ENCODE data around the gene NAPSA.

NAPSA gene

DNA sequence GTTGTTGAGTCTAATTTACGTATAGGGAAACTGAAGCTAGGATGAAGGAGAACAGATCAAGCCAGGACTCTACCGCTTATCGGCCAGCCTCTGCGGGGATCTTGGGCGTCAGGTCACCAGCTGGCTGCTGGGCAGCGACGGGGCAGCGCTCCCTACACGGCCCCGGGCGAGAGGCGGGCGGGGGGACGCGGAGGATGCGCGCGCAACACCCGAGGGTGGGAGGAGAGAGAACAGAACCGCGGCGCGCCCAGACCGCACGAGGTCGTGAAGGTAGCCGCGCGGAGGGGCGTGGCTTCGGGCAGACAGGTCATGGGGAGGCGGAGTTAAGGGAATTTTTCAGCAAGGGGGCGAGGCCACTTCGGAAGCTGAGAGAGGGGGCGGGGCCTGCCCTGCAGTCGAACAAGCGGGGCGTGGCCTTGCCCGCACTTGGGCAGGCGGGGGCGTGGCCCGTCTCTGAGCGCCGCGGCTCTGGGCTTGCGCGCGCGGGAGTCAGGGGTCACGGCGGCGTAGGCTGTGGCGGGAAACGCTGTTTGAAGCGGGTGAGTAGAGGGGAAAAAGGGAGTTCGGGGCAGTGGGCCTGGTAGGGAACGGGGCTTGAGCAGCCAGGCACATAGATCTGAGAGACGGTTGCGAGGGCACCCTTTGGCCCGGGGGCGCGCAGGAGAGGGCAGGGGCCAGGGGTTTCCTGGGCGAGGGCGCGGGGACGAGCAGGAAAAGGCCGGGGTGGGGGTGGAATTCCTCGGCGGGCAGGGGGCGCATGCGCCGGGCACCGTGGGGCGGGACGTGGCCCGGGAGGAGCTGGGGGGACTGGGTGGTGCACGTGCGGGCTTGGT, 18.6 kb upstream of the NAPSA start, which contains the start of gene POLD1:
POLD1 (plus strand) TSS at position 496 of the 833 bp plus-strand sequence. CDS start 14,505 bp downstream, outside the sequence.
- peak; percentile 91 for DNase-seq

DNA sequence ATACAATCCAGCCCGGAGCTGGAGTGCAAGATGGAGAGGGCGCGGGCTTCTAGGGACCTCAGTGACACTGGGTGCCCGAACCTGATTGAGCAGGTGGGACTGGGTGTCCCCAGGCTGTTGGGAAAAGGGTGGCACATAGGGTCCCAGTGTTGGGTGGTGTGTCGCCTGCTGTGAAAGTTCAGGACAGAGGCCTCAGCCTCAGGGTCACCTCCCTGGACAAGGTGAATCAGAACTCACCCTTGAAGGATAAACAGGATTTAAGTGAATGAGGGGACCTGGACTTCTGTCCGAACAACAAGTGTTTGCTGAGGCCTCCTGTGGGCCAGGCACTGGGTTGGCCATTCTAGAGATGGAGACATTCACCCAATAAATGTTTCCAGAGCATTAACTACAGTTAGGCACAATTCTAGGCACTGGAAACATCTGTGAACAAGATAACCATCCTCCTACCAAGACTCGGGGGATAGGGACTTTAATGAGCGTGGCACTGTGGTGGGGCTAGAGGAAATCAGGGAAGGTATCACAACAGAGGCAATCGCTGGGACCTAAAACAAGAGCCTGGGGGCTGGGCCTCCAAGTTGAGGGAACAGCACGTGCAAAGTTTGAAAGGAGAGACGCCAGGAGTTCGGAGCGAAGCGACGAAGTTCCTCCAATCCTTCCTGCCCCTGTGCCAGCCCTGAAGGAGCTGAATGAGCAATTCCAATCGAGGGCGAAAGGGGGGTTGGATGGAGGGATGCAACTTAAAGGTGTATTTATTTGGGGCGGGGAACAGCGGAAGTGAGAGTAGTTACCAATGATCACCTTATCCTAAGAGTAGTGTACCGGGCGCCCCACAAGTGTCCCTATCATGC, 17.8 kb upstream of the NAPSA start:
- DNase-seq, result no peak

DNA sequence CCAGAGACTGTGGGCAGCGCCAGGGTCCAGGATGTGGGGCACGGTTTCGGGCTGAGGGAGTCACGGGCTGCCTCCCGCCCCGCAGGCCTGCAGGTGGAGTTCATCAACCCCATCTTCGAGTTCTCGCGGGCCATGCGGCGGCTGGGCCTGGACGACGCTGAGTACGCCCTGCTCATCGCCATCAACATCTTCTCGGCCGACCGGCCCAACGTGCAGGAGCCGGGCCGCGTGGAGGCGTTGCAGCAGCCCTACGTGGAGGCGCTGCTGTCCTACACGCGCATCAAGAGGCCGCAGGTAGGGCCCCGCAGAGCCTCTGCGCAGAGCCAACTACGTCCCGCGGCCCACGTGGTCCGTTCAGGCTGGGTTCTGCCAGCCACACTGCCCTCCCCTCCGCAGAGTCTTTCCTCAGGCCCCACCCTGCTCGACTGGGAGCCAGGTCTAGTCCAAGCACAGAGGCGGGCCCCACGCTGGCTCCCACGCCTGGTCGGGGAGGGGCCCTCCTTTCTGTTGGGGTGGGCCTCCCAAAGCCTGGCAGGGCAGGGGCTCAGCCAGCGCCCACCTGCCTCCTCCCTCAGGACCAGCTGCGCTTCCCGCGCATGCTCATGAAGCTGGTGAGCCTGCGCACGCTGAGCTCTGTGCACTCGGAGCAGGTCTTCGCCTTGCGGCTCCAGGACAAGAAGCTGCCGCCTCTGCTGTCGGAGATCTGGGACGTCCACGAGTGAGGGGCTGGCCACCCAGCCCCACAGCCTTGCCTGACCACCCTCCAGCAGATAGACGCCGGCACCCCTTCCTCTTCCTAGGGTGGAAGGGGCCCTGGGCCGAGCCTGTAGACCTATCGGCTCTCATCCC, 16.7 kb upstream of the NAPSA start:
- no peak for DNase-seq

DNA sequence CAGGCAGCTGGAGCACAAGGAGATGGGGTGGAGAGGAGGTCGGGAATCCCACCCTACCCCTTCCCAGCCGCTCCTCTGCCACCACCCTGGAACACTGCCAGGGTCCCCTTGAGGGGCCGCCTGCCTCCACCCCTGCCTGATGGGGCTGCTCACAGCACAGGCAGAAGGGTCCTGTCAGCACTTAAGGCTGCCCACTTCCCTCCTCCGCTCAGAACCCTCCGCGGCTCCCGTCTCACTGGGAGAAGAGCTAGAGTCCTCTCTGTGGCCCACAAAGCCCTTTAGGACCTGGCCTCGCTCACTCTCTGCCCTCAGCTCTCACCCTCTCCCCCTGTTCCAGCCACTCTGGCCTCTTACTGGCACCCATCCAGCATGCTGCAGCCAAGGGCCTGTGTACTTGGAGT, 15.3 kb upstream of the NAPSA start:
- DNase-seq, result no peak

DNA sequence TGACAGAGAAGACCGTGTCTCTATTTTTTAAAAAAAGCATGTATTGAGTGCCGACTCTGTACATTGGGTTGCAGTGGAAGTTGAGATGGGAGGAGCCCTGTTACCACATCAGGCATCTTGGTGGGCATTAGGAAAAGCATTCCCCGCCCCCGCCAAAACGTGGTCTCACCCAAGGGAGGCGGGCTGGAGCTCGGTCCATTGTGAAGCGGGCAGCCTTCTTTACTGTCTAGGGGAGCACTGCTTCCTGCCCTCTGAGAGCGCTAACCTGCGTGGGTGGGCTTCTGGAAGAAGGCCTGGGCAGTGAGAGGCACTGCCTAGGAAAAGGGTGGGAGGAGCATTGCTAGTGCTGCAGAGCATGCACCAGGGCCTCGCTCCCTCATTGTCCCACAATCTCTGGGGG, 14.7 kb upstream of the NAPSA start:
- no peak for DNase-seq

DNA sequence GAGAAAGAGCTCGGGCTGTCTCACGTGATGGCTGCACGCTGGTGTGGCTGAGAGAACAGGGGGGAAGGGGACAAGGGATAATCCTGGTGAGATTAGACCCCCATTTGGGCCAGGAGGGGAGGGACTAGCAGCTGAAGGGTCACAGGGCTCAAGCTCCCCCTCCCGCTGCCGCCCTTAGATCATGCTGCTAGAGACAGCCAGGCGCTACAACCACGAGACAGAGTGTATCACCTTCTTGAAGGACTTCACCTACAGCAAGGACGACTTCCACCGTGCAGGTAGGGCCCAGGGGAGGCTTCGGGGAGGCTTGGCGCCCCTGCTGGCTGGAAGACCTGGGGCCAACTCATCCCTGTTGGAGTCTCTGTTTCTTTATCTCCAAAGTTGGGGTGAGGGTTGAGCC, 14.2 kb upstream of the NAPSA start:
- no peak for DNase-seq

DNA sequence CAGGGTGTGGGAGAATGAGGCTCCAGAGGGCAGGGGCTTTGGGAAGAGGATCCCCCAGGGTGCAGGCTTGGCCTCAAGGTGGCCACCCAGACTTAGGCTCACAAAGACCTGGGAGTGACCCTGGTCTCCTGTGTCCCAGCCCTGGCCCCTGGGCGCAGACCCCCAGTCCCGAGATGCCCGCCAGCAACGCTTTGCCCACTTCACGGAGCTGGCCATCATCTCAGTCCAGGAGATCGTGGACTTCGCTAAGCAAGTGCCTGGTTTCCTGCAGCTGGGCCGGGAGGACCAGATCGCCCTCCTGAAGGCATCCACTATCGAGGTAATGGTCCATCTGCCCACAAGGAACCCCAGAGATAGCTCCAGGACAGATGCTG, 13.4 kb upstream of the NAPSA start:
- DNase-seq, result no peak

DNA sequence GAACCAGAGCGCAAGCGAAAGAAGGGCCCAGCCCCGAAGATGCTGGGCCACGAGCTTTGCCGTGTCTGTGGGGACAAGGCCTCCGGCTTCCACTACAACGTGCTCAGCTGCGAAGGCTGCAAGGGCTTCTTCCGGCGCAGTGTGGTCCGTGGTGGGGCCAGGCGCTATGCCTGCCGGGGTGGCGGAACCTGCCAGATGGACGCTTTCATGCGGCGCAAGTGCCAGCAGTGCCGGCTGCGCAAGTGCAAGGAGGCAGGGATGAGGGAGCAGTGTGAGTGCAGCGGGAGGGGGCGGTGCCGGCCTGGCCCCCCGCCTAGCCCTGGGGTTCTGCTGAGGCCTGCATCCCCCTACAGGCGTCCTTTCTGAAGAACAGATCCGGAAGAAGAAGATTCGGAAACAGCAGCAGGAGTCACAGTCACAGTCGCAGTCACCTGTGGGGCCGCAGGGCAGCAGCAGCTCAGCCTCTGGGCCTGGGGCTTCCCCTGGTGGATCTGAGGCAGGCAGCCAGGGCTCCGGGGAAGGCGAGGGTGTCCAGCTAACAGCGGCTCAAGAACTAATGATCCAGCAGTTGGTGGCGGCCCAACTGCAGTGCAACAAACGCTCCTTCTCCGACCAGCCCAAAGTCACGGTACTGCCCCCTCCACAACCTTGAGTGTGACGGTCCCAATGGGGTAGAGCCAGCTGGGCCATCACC, 12.9 kb upstream of the NAPSA start:
- DNase-seq, result no peak

DNA sequence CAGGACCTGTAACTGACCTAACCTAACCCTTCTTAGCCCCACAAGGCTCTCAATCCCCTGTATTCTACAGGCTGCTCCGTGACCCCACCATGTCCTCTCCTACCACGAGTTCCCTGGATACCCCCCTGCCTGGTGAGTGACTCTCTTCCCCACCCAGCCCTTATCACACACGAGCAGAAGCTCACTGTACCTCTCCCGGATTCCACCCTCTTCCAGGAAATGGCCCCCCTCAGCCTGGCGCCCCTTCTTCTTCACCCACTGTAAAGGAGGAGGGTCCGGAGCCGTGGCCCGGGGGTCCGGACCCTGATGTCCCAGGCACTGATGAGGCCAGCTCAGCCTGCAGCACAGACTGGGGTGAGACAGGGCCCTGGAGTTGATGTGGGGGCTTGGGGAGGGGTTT, 12.1 kb upstream of the NAPSA start:
- DNase-seq, result no peak

DNA sequence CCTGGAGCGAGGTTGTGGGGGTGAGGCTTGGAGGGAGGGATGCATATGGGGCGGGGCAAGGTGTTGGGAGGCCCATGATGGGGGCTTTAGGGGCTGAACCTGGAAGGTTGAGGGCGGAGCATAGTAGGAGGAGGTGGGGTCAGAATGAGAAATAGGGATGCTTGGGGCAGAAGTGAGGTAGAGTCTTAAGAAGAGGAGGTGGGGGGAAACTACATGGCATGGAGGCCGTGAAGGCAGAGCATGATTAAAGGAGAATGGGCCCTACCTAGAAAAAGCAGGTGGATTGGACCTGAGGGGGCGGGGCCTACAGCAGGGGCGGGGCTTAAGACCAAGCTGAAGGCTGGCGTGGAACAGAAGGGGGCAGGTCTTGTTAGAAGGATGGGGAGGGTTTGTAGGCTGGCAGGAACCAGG, 11.6 kb upstream of the NAPSA start:
- peak; percentile 49 for DNase-seq

DNA sequence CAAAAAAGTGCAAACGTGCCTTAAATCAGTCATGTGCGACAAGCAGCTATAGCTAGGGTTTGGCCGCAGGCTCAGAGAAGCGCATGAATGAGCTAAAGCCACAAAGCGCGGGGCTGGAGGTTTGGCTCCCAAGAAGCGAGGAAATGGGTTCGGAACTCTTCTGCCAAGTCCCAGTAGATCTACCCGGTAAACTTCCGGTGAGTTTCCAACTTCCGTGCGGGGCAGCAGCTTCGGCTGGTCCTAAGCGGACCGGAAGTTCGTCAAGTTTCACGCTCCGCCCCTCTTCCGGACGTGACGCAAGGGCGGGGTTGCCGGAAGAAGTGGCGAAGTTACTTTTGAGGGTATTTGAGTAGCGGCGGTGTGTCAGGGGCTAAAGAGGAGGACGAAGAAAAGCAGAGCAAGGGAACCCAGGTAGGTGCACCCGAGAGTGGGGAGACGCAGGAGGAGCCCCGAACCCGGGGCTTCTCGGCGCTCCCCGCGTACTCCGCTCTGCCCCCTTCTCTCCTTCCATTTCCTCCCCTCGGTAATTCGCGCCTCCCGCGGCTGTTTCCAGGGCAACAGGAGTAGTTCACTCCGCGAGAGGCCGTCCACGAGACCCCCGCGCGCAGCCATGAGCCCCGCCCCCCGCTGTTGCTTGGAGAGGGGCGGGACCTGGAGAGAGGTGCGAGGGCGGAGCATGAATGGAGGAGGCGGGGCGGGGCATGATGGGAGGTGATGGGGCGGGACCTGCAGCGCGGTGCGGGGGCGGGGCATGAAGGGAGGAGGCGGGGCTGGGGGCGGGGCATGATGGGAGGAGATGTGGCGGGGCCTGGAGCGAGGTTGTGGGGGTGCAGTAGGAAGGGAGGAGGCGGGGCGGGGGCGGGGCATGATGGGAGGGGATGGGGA, 11.0 kb upstream of the NAPSA start, which contains the start of gene NR1H2:
NR1H2 (plus strand) TSS at position 292 of the 885 bp plus-strand sequence. CDS start 1,149 bp downstream, outside the sequence.
- DNase-seq, result peak; percentile 95

DNA sequence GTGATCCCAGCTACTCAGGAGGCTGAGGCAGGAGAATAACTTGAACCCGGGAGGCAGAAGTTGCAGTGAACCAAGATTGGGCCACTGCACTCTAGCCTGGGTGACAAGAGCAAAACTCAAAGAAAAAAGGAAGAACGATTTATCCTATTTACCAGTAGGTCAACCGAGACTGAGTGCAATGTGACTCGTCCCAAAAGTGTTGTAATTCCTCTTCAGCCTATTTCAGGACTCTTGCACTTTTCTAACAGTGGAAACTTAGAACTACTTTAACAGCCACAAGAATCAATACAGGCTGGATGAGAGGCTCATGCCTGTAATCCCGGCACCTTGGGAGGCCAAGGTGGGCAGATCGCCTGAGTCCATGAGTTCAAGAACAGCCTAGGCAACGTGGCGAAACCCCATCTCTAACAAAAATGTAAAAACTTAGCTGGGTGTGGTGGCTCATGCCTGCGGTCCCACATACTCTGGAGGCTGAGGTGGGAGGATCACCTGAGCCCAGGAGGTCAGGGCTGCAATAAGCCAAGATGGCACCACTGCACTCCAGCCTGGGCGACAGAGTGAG, 6.6 kb upstream of the NAPSA start:
- no peak for DNase-seq

DNA sequence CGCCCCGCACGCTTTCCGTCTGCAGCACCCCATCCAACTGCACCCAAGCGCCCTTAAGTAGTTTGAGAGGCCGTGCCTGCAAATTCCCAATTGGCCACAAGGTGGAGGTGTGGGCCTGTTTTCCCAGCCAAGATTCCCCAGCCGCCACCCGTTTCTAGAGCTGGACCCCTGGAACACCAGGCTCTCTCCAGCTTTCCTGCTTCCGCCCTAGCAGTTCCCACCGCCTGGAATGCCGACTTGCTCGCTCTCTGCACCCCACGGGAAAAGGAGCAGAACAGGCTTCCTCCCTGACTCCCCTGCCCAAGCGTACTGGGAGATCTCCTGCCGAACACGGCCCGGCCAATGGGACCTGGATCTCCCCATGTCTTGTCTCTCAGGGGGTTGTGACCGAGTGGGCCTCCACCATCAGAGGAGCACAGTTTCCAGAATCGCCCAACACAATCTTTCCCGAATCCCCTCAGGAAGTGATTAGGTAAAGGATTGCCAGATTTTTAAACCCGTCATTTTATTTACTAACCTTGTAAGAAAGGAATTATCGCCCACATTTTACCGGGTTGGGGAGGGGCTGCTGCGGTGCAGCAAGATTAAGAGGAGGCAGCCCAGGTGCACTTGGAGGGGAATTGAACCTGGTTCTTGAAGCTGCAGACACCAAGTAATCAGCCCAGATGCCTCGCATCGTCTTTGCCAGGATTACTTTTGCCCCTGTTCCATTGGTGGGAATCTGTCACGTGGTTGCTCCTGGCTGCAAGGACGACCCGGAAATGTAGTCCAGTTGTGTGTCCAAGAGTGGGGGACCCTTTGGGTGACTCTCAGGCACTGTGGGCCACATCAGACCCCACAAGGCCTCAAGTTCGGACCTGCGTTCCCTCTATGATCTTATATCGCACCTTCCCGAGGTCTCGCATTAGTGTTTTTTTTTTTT, 3.5 kb upstream of the NAPSA start:
- DNase-seq, result peak; percentile 67

DNA sequence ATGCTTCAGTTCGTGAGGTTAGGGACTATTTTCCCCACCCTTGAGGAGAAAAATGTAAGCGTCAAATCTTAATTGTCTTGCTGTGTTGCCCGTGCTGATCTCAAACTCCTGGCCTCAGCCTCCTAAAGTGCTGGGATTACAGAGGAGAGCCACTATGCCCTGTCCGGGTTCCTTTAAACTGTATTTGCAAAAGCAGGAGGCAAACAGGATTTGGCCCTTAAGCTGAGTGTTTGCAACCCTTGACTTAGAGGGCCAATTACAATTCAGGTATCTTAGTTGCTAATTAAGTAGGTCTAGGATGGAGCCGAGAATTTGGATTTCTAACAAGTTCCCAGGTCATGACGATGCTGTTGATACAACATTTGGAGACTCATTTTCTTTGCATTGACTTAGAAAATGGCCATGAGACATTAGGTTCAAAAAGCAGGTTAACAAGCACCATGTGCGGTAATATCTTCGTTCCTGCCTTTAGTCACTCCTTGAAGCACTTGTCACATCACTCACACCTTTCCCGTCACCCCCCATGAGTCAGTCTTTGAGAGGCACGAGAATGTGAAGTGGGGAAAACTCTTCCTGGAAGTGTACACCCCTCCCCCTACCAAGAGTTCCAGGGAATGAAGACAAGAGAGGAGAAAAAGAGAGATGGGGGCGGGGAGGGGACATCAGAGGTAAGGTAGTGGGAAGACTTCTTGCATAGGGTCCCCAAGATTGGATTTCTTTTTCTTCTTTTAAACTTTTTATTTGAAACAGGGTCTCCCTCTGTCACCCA, 2.6 kb downstream of the NAPSA start:
- DNase-seq, result no peak

DNA sequence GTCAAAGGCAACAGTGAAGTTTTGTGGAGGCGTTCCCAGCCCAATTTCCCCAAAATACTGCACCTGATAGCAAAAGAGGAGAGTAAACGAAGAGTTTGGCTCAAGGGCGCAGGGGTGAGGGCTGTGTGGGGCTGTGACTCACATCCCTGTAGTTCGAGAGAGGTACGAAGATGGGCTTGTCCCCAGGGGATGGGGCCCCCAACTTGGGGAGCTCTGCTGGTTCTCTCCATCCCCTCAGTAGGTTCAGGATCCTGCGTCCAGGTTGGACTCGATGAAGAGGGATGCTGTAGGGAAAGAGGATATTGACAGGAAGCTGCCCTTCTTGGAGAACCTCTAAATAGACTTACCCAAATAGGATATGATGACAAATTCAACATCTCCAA, 3.4 kb downstream of the NAPSA start:
- no peak for DNase-seq

DNA sequence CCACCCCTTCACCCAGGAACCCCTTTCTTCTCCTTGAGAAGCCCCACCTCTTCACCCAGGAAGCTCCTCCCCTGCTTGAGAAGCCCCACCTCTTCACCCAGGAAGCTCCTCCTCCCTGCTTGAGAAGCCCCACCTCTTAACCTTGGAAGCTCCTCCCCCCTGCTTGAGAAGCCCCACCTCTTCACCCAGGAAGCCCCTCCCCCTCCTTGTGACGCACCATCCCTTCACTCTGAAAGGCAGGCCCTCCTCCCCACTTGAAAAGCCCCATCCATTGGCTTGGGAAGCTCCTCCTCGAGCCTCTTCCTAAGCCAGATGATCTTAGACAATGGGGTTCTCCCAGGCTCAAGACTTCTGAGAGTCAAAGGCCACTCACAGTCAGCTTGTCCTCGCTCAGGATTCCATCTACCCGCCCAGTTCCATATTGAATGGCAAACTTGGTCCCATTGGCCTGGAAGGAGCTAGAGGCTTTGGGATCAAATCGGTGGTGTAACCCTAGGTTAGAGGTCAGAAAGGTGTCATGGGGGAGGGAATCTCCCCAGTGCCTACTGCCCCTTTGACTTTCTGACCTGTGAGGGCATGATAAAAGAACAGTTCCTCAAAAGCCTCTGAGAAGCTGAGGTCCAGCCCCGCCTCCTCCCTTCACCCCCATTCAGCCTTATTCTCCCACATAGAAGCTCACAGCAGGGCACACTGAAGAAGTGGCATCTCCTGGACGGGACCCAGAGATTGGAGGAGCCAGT, 4.0 kb downstream of the NAPSA start:
- no peak for DNase-seq

DNA sequence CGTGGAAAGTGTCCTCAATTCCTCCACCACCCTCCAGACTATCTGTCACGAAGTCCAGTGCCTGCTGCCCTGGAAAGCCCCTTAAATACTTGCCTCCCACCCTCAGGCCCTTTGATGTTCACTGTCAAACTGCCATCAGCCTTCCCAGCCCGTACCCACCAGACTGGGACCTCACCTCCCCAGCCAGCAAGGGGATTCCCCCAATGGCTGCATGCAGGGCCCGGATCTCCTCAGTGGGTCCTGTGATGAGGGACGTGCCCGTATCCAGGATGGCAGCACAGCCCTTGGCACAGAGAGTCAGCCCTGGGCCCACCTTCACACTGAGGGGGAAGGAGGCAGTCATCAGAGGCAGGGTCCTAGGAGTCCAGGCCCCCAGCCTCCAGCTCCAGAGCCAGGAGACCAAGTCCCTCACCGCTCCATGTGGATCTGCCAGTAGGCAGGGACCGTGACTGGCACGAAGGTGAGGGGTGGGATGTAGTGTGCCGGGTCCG, 6.1 kb downstream of the NAPSA start:
- DNase-seq, result no peak

Measured in DMS79 (cell line).